GM12878 (cell line): ENCODE measurements around the gene ENPP7. TPM values are rescaled to one million over a fixed set of nuclear protein-coding genes. Genes with fewer than 3 reads are reported as not detected.

Experiments
- ATAC-seq: fragments of 200-7000 bp; cut with Tn5 transposase; 3 replicates; pipeline ENCODE4 v1.9.1; 2020; ENCODE audit warnings: mild to moderate bottlenecking, moderate library complexity
- BruUV-seq: library from RNA; stranded (reverse); fragments of 400-500 nt; replicated peaks from 2 replicates; lab custom pipeline; 2021; lab: Mats Ljungman, UMichigan
- CTCF ChIA-PET: fragments of 300-600 bp; sonication (Branson Sonifier 250); formaldehyde crosslinking; extraction: SDS; loops from one replicate; lab custom pipeline; 2021; ENCODE audit warnings: inconsistent platforms; lab: Yijun Ruan, JAX
- POLR2A ChIA-PET: fragments of 350-600 bp; formaldehyde crosslinking; extraction: SDS; loops from one replicate; lab custom pipeline; 2021; ENCODE audit warnings: inconsistent platforms; lab: Charles Lee
- RAD21 ChIA-PET: fragments of 300-600 bp; sonication (Branson Sonifier 250); formaldehyde crosslinking; loops from one replicate; lab custom pipeline; 2023; ENCODE audit warnings: antibody characterized with exemption; ENCODE audit not compliant: unreplicated experiment; lab: Charles Lee
- SMC1A ChIA-PET: fragments of 300-600 bp; sonication (Branson Sonifier 250); formaldehyde crosslinking; loops from one replicate; lab custom pipeline; 2023; ENCODE audit not compliant: unreplicated experiment, uncharacterized antibody; lab: Charles Lee
- DNase-seq: peaks from one replicate; pipeline ENCODE4 v3.0.0-alpha.2; 2011; ENCODE audit warnings: low read depth, low spot score
- FAIRE-seq: peaks from 3 replicates; lab custom pipeline; 2011; peaks lifted over from hg19 to GRCh38; lab: Jason Lieb, UNC
- H2AFZ ChIP-seq: 2 replicates; pipeline ENCODE4 v1.6.0; 2011; ENCODE audit warnings: low read depth, low read length, control low read depth; ENCODE audit not compliant: control insufficient read depth
- H3K27ac ChIP-seq: 2 replicates; pipeline ENCODE4 v1.5.1; 2011; ENCODE audit warnings: control low read depth; ENCODE audit not compliant: control insufficient read depth, insufficient read depth
- H3K27me3 ChIP-seq, 2 experiments: replicated peaks in 1 of 2; 2 replicates each; pipeline versions ENCODE4 v1.6.0 to v1.6.1; 2011; ENCODE audit warnings: low read length in 1 of 2; ENCODE audit not compliant: control insufficient read depth in 2 of 2, insufficient read depth in 2 of 2
- H3K36me3 ChIP-seq, 2 experiments: 2 replicates each; pipeline ENCODE4 v1.5.1; 2011; ENCODE audit warnings: low read length in 1 of 2; ENCODE audit not compliant: control insufficient read depth in 2 of 2, insufficient read depth in 2 of 2
- H3K4me1 ChIP-seq: 2 replicates; pipeline ENCODE4 v1.6.1; 2011; ENCODE audit warnings: mild to moderate bottlenecking, low read length, moderate library complexity, mixed read lengths; ENCODE audit not compliant: control insufficient read depth, insufficient read depth
- H3K4me2 ChIP-seq: 2 replicates; pipeline ENCODE4 v1.6.0; 2011; ENCODE audit warnings: control low read depth; ENCODE audit not compliant: control insufficient read depth, insufficient read depth
- H3K4me3 ChIP-seq: fragments of 200-600 bp; sonication (generic); 2 replicates; pipeline ENCODE4 v1.5.1; 2016
- H3K79me2 ChIP-seq: 2 replicates; pipeline ENCODE4 v1.6.0; 2011; ENCODE audit warnings: low read length; ENCODE audit not compliant: control insufficient read depth, insufficient read depth
- H3K9ac ChIP-seq: 2 replicates; pipeline ENCODE4 v1.8.0; 2011; ENCODE audit warnings: low read length, control low read depth, mixed read lengths; ENCODE audit not compliant: control insufficient read depth, insufficient read depth
- H3K9me3 ChIP-seq: replicated peaks from 3 replicates; pipeline ENCODE4 v1.5.1; 2011; ENCODE audit warnings: mild to moderate bottlenecking, low read length; ENCODE audit not compliant: control insufficient read depth, insufficient read depth
- H4K20me1 ChIP-seq: 2 replicates; pipeline ENCODE4 v1.6.0; 2011; ENCODE audit not compliant: control insufficient read depth, insufficient read depth
- BACH1 ChIP-seq: fragments of 450-650 bp; IDR thresholded peaks from 2 replicates; pipeline ENCODE4 v1.6.1; 2017; ENCODE audit warnings: mild to moderate bottlenecking, borderline replicate concordance
- CHD2 ChIP-seq: IDR thresholded peaks from 2 replicates; pipeline ENCODE4 v1.6.1; 2011; ENCODE audit warnings: low read depth, low read length, improper control_type of control experiment, borderline replicate concordance
- FOXM1 ChIP-seq: IDR thresholded peaks from 2 replicates; pipeline ENCODE4 v1.6.1; 2012; ENCODE audit warnings: low read depth, mild to moderate bottlenecking, inconsistent platforms, low read length, moderate library complexity
- MEF2A ChIP-seq: IDR thresholded peaks from 2 replicates; pipeline ENCODE4 v1.6.1; 2011; ENCODE audit warnings: low read depth, mild to moderate bottlenecking, low read length, moderate library complexity; ENCODE audit not compliant: insufficient read depth
- PAX5 ChIP-seq: IDR thresholded peaks from 2 replicates; pipeline ENCODE4 v1.6.1; 2011; ENCODE audit warnings: low read depth, low read length, borderline replicate concordance
- TBL1XR1 ChIP-seq: IDR thresholded peaks from 2 replicates; pipeline ENCODE4 v1.6.1; 2012; ENCODE audit warnings: low read depth, low read length, improper control_type of control experiment
- TCF7 ChIP-seq: IDR thresholded peaks from 2 replicates; pipeline ENCODE4 v1.6.1; 2014; ENCODE audit warnings: antibody characterized with exemption, borderline replicate concordance
- WGBS: methylation state at CpG from one replicate; pipeline ENCODE4 v1.1.6; 2016; ENCODE audit warnings: low lambda C conversion rate; ENCODE audit not compliant: insufficient replicate concordance, insufficient coverage; ENCODE audit errors: missing lambda C conversion rate; 5-methylcytosine and 5-hydroxymethylcytosine counted together
- in situ Hi-C: fragments of 300-500 bp; cut with MboI; formaldehyde crosslinking; loops from 9 replicates; pipeline ENCODE4 v1.14.3; 2018; ENCODE audit warnings: mixed read lengths
- intact Hi-C: fragments of 100-400 bp; cut with micrococcal nuclease; formaldehyde crosslinking; loops from one replicate; pipeline ENCODE4 v1.14.2; 2022; ENCODE audit not compliant: unreplicated experiment
- polyA plus RNA-seq, 11 experiments: library from polyadenylated mRNA; depleted of rRNA in 4 of 11; unstranded in 6 of 11; stranded (reverse) in 5 of 11; fragments of >200 nt; fragmentation: Nextera tagmentation in 4 of 11; fragmentation: Illumina TruSeq in 1 of 11; extraction: Ambion mirVana in 4 of 11; extraction: Trizol in 1 of 11; gene quantifications; 1 replicate in 1 of 11; 2 replicates in 10 of 11; pipeline versions ENCODE4 v1.2.1 to v1.2.3, GENCODE V29; 2011 to 2016; ENCODE audit warnings: inconsistent platforms in 2 of 11, missing spikeins in 2 of 11, low read depth in 1 of 11
- total RNA-seq, 4 experiments: library from RNA; depleted of rRNA in 3 of 4; stranded (reverse); fragments of >200 nt in 3 of 4; fragmentation: Illumina TruSeq in 1 of 4; extraction: Trizol in 1 of 4; gene quantifications; 2 replicates each; pipeline versions ENCODE4 v1.2.1 to v1.2.3, GENCODE V29; 2013 to 2021
- TF ChIP-seq, protein P1 (sequence below): fragments of 450-650 bp; IDR thresholded peaks from 2 replicates; pipeline ENCODE4 v1.6.1; 2016; ENCODE audit warnings: mild to moderate bottlenecking, moderate library complexity, borderline replicate concordance
- TF ChIP-seq, protein P2 (sequence below): fragments of 450-650 bp; IDR thresholded peaks from 2 replicates; pipeline ENCODE4 v1.6.1; 2017; ENCODE audit warnings: low read depth, mild to moderate bottlenecking, moderate library complexity
- TF ChIP-seq, protein P3 (sequence below), 3 experiments: IDR thresholded peaks in 2 of 3; conservative IDR thresholded peaks in 1 of 3; 2 replicates each; pipeline ENCODE4 v1.5.1; 2011; ENCODE audit warnings: low read depth in 3 of 3, low read length in 3 of 3, mild to moderate bottlenecking in 3 of 3, control low read depth in 2 of 3, moderate library complexity in 2 of 3, inconsistent platforms in 1 of 3, mixed read lengths in 1 of 3; ENCODE audit not compliant: control insufficient read depth in 2 of 3, insufficient read depth in 1 of 3; ENCODE audit errors: extremely low read depth in 1 of 3
- TF ChIP-seq, protein P4 (sequence below): fragments of 450-650 bp; IDR thresholded peaks from 2 replicates; pipeline ENCODE4 v1.6.1; 2017; ENCODE audit warnings: mild to moderate bottlenecking

ENPP7 gene
- total and polyA plus RNA-seq, 10 of the 15 experiments (the other 5 are each of a cell fraction or from before 2014, with no cell fraction given): 0.04 to 0.41 (median 0.18) TPM; not detected in 1

DNA sequence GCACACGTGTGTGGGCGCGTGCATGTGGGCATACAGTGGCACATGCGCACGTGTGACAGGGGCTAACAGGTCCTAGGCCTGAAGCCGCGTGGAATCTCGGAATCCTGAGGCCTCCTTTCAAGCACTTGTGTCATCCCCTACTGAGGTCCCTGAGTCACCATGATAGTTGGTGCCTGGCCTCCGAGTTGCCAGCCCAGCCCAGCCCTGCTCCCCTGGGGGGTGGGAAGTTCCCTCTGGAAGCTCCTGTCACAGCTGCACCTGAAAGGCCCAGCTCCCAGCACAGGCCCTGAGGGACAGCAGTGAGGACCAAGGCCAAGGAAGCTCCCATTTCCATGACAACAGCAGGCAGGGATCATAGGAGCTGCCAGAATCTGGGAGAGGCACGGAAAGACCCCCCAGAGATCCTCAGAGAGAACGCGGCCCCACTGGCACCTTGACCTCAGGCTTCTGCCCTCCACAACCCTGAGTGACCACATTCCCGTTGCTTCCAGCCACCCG is 35.4 kb upstream of the ENPP7 start (continued):
- TF ChIP-seq, protein P1, sequence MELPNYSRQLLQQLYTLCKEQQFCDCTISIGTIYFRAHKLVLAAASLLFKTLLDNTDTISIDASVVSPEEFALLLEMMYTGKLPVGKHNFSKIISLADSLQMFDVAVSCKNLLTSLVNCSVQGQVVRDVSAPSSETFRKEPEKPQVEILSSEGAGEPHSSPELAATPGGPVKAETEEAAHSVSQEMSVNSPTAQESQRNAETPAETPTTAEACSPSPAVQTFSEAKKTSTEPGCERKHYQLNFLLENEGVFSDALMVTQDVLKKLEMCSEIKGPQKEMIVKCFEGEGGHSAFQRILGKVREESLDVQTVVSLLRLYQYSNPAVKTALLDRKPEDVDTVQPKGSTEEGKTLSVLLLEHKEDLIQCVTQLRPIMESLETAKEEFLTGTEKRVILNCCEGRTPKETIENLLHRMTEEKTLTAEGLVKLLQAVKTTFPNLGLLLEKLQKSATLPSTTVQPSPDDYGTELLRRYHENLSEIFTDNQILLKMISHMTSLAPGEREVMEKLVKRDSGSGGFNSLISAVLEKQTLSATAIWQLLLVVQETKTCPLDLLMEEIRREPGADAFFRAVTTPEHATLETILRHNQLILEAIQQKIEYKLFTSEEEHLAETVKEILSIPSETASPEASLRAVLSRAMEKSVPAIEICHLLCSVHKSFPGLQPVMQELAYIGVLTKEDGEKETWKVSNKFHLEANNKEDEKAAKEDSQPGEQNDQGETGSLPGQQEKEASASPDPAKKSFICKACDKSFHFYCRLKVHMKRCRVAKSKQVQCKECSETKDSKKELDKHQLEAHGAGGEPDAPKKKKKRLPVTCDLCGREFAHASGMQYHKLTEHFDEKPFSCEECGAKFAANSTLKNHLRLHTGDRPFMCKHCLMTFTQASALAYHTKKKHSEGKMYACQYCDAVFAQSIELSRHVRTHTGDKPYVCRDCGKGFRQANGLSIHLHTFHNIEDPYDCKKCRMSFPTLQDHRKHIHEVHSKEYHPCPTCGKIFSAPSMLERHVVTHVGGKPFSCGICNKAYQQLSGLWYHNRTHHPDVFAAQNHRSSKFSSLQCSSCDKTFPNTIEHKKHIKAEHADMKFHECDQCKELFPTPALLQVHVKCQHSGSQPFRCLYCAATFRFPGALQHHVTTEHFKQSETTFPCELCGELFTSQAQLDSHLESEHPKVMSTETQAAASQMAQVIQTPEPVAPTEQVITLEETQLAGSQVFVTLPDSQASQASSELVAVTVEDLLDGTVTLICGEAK: no peak

DNA sequence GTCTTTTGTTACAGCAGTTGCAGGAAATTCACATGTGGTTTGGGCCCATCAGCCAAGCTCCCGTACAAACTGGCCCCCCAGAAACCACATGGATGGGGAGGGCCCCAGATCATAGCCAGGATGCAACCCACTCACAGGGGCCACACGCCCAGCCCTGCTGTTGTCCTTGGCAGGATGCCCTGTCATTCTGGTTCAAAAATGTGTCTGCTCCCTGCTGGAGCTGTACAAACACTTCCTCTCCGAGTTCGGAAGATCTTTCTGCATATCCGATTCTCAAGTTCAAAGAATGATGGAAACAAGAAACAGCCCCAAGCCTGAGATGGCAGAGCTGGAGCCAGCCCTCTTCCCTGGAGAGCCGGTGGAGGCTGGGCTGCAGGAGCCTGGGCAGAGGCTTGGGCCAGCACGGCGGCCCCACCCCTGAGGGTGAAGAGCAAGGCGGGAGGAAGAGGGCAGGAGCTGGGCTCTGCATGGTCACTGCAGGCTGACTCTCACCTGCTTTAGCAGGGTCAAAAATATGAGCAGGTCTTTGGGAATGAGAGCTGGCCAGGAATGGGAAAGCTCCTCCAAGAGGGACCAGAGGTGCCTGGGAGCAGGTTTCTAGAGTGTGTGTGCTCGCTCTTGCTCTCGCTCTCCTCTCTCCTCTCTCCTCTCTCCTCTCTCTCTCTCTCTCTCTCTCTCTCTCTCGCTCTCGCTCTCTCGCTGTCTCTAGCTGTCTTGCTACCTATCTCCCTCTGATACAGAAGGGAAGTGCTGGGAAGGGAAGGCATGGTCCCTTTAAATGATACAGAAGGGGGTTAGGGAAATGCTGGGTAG is 34.7 kb upstream of the ENPP7 start:
- BruUV-seq: no TSS peak
- Histone ChIP-seq H3K9me3 (no peaks in the 10 kb centered on the region), H3K9ac (no peak overlapping the region), H3K4me3 (no peak overlapping the region), H3K4me1 (peaks cover 6% of the 10 kb centered on the region), H4K20me1 (no peaks in the 10 kb centered on the region), H3K27me3 (no peaks in the 10 kb centered on the region), H3K4me2 (no peak overlapping the region), H2AFZ (no peak overlapping the region), H3K27ac (no peak overlapping the region), H3K79me2 (no peaks in the 10 kb centered on the region), H3K36me3 (no peaks in the 10 kb centered on the region)
- 30% methylated on average over 13 of the region's 14 CpGs for WGBS
- DNase-seq: no peak
- no peak for FAIRE-seq
- no peak for ATAC-seq
- intact Hi-C loops: no loop called here
- in situ Hi-C loops: no loop called here
- POLR2A ChIA-PET: no interaction called here
- RAD21 ChIA-PET: no interaction called here
- CTCF ChIA-PET: no interaction called here
- SMC1A ChIA-PET: no interaction called here
- TF ChIP-seq TBL1XR1 (no peak), PAX5 (no peak), BACH1 (no peak), TCF7 (no peak), FOXM1 (no peak), CHD2 (no peak), MEF2A (no peak)
- TF ChIP-seq, protein P2, sequence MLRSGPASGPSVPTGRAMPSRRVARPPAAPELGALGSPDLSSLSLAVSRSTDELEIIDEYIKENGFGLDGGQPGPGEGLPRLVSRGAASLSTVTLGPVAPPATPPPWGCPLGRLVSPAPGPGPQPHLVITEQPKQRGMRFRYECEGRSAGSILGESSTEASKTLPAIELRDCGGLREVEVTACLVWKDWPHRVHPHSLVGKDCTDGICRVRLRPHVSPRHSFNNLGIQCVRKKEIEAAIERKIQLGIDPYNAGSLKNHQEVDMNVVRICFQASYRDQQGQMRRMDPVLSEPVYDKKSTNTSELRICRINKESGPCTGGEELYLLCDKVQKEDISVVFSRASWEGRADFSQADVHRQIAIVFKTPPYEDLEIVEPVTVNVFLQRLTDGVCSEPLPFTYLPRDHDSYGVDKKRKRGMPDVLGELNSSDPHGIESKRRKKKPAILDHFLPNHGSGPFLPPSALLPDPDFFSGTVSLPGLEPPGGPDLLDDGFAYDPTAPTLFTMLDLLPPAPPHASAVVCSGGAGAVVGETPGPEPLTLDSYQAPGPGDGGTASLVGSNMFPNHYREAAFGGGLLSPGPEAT: no peak
- TF ChIP-seq, protein P3, sequence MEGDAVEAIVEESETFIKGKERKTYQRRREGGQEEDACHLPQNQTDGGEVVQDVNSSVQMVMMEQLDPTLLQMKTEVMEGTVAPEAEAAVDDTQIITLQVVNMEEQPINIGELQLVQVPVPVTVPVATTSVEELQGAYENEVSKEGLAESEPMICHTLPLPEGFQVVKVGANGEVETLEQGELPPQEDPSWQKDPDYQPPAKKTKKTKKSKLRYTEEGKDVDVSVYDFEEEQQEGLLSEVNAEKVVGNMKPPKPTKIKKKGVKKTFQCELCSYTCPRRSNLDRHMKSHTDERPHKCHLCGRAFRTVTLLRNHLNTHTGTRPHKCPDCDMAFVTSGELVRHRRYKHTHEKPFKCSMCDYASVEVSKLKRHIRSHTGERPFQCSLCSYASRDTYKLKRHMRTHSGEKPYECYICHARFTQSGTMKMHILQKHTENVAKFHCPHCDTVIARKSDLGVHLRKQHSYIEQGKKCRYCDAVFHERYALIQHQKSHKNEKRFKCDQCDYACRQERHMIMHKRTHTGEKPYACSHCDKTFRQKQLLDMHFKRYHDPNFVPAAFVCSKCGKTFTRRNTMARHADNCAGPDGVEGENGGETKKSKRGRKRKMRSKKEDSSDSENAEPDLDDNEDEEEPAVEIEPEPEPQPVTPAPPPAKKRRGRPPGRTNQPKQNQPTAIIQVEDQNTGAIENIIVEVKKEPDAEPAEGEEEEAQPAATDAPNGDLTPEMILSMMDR (IDR thresholded peaks at IDR 0.05 in 2 of 3, conservative IDR thresholded peaks at IDR 0.05 in 1 of 3; ENCODE audit: control insufficient read depth in 2 of 3, extremely low read depth in 1 of 3, insufficient read depth in 1 of 3, low read depth in 3 of 3, low read length in 3 of 3): no peak
- TF ChIP-seq, protein P4, sequence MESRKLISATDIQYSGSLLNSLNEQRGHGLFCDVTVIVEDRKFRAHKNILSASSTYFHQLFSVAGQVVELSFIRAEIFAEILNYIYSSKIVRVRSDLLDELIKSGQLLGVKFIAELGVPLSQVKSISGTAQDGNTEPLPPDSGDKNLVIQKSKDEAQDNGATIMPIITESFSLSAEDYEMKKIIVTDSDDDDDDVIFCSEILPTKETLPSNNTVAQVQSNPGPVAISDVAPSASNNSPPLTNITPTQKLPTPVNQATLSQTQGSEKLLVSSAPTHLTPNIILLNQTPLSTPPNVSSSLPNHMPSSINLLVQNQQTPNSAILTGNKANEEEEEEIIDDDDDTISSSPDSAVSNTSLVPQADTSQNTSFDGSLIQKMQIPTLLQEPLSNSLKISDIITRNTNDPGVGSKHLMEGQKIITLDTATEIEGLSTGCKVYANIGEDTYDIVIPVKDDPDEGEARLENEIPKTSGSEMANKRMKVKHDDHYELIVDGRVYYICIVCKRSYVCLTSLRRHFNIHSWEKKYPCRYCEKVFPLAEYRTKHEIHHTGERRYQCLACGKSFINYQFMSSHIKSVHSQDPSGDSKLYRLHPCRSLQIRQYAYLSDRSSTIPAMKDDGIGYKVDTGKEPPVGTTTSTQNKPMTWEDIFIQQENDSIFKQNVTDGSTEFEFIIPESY: no peak
